ENCODE measurements around the gene G2E3. TPM values are rescaled to one million over a fixed set of nuclear protein-coding genes. Genes with fewer than 3 reads are reported as not detected.

The G2E3 gene
- total and polyA plus RNA-seq, 2 of the 13 experiments (the other 11 are each of a cell fraction or from before 2014, with no cell fraction given) = 22.8 to 63.0 TPM

DNA sequence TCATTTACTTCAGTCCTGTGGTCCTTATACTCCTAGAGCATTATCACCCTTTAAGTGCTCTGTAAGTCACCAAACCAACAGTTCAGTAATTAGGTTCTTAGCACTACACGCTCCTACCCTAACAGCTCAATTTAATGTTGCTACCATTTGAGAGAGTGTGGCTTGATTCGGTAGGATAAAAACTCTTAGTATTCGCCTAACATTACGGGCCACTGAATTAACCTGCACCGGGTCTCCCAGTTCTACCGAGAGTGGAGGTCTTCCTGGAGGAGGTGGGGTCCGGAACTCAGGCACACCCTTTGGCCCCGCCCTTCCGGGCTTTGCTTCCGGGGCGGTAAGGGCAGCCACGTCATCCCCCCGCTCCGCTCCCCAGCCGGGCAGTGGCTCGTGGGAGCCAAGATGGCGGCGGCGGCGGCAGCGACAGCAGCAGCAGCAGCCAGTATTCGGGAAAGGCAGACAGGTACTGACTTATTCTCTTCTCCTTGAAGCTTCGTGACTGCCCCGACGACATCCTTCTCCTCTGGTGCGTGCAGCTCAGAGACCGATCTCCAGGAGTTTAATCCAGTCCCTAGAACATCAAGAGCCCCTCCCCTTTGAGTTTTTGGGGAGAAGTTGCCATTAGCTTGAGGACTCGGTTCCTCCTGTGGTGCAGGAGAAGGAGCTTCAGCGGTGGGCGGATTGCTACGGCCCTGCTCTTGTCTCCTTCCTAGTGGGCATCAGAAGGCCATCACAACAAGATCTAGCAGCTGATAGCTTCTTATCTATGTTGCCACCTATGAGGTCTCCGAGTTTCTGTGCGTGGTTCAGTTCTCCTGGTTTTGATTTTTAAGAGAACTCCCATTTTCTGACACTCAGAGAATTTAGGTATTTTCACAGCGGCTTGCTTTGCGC lies 63.2 kb downstream of the G2E3 start, which contains the start of gene SCFD1 (continued):
- TF ChIP-seq SMC3 (IDR thresholded peaks at IDR 0.05; ENCODE audit: low read length) (no peak; the same call in 1 of the 2 replicates), ZNF652 (CRISPR knock-in tag; IDR thresholded peaks at IDR 0.05; ENCODE audit: borderline replicate concordance, low read depth) (no peak; the same call in 1 of the 2 replicates), SMAD1 (CRISPR knock-in tag; IDR thresholded peaks at IDR 0.05; ENCODE audit: borderline replicate concordance, low read depth) (peak; percentile 98; the same call in 1 of the 2 replicates), SMYD3 (CRISPR knock-in tag; IDR thresholded peaks at IDR 0.05) (peak; percentile 99), MYNN (CRISPR knock-in tag; IDR thresholded peaks at IDR 0.05; ENCODE audit: low read depth) (peak; percentile 98), HBP1 (CRISPR knock-in tag; IDR thresholded peaks at IDR 0.05; ENCODE audit: low read depth) (peak; percentile 99), ARNT (IDR thresholded peaks at IDR 0.05) (no peak), ZFYVE20 (CRISPR knock-in tag; IDR thresholded peaks at IDR 0.05; ENCODE audit: borderline replicate concordance, low read depth) (no peak), ZSCAN29 (CRISPR knock-in tag; conservative IDR thresholded peaks at IDR 0.05) (peak; percentile 86), SRSF1 (optimal IDR thresholded peaks at IDR 0.05; ENCODE audit: low read depth, low read length) (peak; percentile 98), ZNF619 (CRISPR knock-in tag; IDR thresholded peaks at IDR 0.05) (peak; percentile 100), ATF7 (IDR thresholded peaks at IDR 0.05) (peak; percentile 44; the same call in 1 of the 2 replicates), ATF7 (CRISPR knock-in tag; IDR thresholded peaks at IDR 0.05) (peak; percentile 98), KAT8 (CRISPR knock-in tag; IDR thresholded peaks at IDR 0.05) (peak; percentile 100), DPF2 (CRISPR knock-in tag; IDR thresholded peaks at IDR 0.05; ENCODE audit: borderline replicate concordance, low read depth) (peak; percentile 20; the same call in 1 of the 2 replicates), IRX3 (CRISPR knock-in tag; IDR thresholded peaks at IDR 0.05; ENCODE audit: borderline replicate concordance, low read depth) (peak; percentile 93; the same call in 1 of the 2 replicates), ZFP36 (IDR thresholded peaks at IDR 0.05; ENCODE audit: borderline replicate concordance, low read depth, low read length, partially characterized antibody) (peak; percentile 100), CREB1 (IDR thresholded peaks at IDR 0.05) (peak; percentile 94), CREB1 (CRISPR knock-in tag; IDR thresholded peaks at IDR 0.05) (peak; percentile 95; the same call in 1 of the 2 replicates), U2AF2 (IDR thresholded peaks at IDR 0.05; ENCODE audit: low read depth, low read length) (no peak; the same call in 1 of the 2 replicates), FOXP1 (IDR thresholded peaks at IDR 0.05) (no peak), FOXP1 (CRISPR knock-in tag; IDR thresholded peaks at IDR 0.05) (peak; percentile 48), GMEB1 (CRISPR knock-in tag; IDR thresholded peaks at IDR 0.05; ENCODE audit: borderline replicate concordance) (peak; percentile 85), ZNF709 (CRISPR knock-in tag; IDR thresholded peaks at IDR 0.05) (peak; percentile 96), XRCC5 (optimal IDR thresholded peaks at IDR 0.05; ENCODE audit: low read length) (peak; percentile 98)
- TF ChIP-seq, protein P1, sequence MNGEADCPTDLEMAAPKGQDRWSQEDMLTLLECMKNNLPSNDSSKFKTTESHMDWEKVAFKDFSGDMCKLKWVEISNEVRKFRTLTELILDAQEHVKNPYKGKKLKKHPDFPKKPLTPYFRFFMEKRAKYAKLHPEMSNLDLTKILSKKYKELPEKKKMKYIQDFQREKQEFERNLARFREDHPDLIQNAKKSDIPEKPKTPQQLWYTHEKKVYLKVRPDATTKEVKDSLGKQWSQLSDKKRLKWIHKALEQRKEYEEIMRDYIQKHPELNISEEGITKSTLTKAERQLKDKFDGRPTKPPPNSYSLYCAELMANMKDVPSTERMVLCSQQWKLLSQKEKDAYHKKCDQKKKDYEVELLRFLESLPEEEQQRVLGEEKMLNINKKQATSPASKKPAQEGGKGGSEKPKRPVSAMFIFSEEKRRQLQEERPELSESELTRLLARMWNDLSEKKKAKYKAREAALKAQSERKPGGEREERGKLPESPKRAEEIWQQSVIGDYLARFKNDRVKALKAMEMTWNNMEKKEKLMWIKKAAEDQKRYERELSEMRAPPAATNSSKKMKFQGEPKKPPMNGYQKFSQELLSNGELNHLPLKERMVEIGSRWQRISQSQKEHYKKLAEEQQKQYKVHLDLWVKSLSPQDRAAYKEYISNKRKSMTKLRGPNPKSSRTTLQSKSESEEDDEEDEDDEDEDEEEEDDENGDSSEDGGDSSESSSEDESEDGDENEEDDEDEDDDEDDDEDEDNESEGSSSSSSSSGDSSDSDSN (CRISPR knock-in tag; IDR thresholded peaks at IDR 0.05) = peak; percentile 94
